Hepatocyte (in vitro differentiated cells): ENCODE measurements around the gene INPP5B.

ENCODE experiments used
- CTCF ChIP-seq: fragments of 200-600 bp; sonication (generic); IDR thresholded peaks from 2 replicates; pipeline ENCODE4 v1.5.1; 2016; ENCODE audit warnings: antibody characterized with exemption, mild to moderate bottlenecking; ENCODE audit not compliant: poor library complexity
- EZH2 ChIP-seq: fragments of 200-600 bp; sonication (generic); IDR thresholded peaks from 2 replicates; pipeline ENCODE4 v1.6.1; 2016; ENCODE audit warnings: antibody characterized with exemption, mild to moderate bottlenecking, borderline replicate concordance
- EZH2phosphoT487 ChIP-seq: fragments of 200-600 bp; sonication (generic); IDR thresholded peaks from one replicate; pipeline ENCODE4 v1.6.1; 2018; ENCODE audit warnings: antibody characterized with exemption, mild to moderate bottlenecking, low read depth, moderate library complexity; ENCODE audit not compliant: unreplicated experiment, severe bottlenecking

DNA sequence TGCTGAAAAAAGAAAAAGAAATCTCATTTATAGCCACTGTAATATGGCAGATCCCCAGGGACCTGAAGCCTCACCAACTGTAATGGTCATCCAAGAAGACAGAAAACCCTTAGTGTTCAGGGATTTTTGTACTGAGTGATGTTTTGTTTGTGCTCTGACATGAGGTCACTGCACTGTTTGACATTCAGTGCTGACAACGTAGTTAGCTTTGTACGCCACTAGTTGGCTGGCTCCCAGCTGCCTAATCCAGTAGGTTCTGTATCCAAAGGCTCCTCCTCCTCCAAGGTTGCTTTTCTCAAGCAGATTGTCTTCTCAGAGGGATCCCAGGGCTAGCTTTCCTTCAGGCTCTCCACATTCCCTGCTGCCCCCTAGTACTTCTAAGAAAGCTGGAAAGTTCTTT lies 129.4 kb downstream of the INPP5B start:
- TF ChIP-seq CTCF (no peak), EZH2 (no peak), EZH2phosphoT487 (no peak)
